H1 (cell line): ENCODE results near the gene SLC6A8. TPM values are rescaled to one million over a fixed set of nuclear protein-coding genes. Genes with fewer than 3 reads are reported as not detected.

Experiments used
- CHD2 ChIP-seq: IDR thresholded peaks from 2 replicates; pipeline ENCODE4 v1.6.1; 2012; ENCODE audit warnings: low read length, improper control_type of control experiment
- CTBP2 ChIP-seq: IDR thresholded peaks from 2 replicates; pipeline ENCODE4 v1.7.0; 2011; ENCODE audit warnings: borderline replicate concordance, mild to moderate bottlenecking, moderate library complexity, mixed read lengths, low read length; ENCODE audit not compliant: insufficient read depth, insufficient read length
- POLR2AphosphoS5 ChIP-seq: IDR thresholded peaks from 2 replicates; pipeline ENCODE4 v1.6.1; 2011; ENCODE audit warnings: low read depth, low read length
- polyA plus RNA-seq, 7 experiments: library from polyadenylated mRNA; depleted of rRNA in 3 of 7; stranded (reverse) in 5 of 7; unstranded in 2 of 7; fragments of >200 nt in 5 of 7; fragments of 200-250 nt in 2 of 7; gene quantifications; 1 replicate in 5 of 7; 2 replicates in 1 of 7; 4 replicates in 1 of 7; pipeline versions ENCODE4 v1.2.1 to v1.2.3, GENCODE V29; 2011 to 2013; ENCODE audit warnings: missing spikeins in 2 of 7, mixed read lengths in 2 of 7
- total RNA-seq: library from RNA; stranded (reverse); fragmentation: NEBNext Ultra II Directional; extraction: Animal tissue kit (Norgen Biotek cat#: 25700); gene quantifications from 2 replicates; pipeline ENCODE4 v1.2.1, GENCODE V29; 2021

Gene SLC6A8
- total and polyA plus RNA-seq, 2 of the 8 experiments (the other 6 are each of a cell fraction or from before 2014, with no cell fraction given) = 87.7 to 94.7 TPM

- TF ChIP-seq CHD2 (no peak), CTBP2 (peak; percentile 46), POLR2AphosphoS5 (no peak)
Measured at GRCh38 chrX:153669174-153669890, 18.4 kb upstream of the SLC6A8 start (continued).
